Mesenchymal stem cell (in vitro differentiated cells and primary cell): ENCODE results near the gene HOXC10. TPM values are rescaled to one million over a fixed set of nuclear protein-coding genes. Genes with fewer than 3 reads are reported as not detected.

Experiments
- DNase-seq: peaks from one replicate; pipeline ENCODE4 v3.0.0-alpha.2; 2013
- H2AFZ ChIP-seq: one replicate; pipeline ENCODE4 v1.6.1; 2013; ENCODE audit warnings: low read depth, mild to moderate bottlenecking, control low read depth, inconsistent platforms, low read length, moderate library complexity
- H2AK5ac ChIP-seq: 2 replicates; pipeline ENCODE4 v1.6.1; 2013; ENCODE audit warnings: low read length, moderate library complexity, mild to moderate bottlenecking, inconsistent platforms; ENCODE audit not compliant: severe bottlenecking
- H2BK120ac ChIP-seq: one replicate; pipeline ENCODE4 v1.6.1; 2013; ENCODE audit warnings: low read depth, mild to moderate bottlenecking, inconsistent platforms, low read length, moderate library complexity
- H2BK12ac ChIP-seq, 2 experiments: one replicate each; pipeline ENCODE4 v1.6.1; 2013; ENCODE audit warnings: inconsistent platforms in 2 of 2, low read length in 2 of 2, mild to moderate bottlenecking in 2 of 2, moderate library complexity in 2 of 2, control low read depth in 1 of 2
- H2BK15ac ChIP-seq: one replicate; pipeline ENCODE4 v1.6.1; 2013; ENCODE audit warnings: mild to moderate bottlenecking, low read depth, inconsistent platforms; ENCODE audit not compliant: poor library complexity, severe bottlenecking
- H2BK5ac ChIP-seq: 2 replicates; pipeline ENCODE4 v1.6.1; 2013; ENCODE audit warnings: low read depth, mild to moderate bottlenecking, low read length, control low read depth, inconsistent platforms; ENCODE audit not compliant: poor library complexity, severe bottlenecking
- H3K14ac ChIP-seq, 2 experiments: one replicate each; pipeline ENCODE4 v1.6.1; 2013; ENCODE audit warnings: inconsistent platforms in 2 of 2, low read length in 2 of 2, control low read depth in 1 of 2, mild to moderate bottlenecking in 1 of 2, moderate library complexity in 1 of 2
- H3K18ac ChIP-seq, 2 experiments: one replicate each; pipeline ENCODE4 v1.6.1; 2013; ENCODE audit warnings: inconsistent platforms in 2 of 2, low read length in 2 of 2, control low read depth in 1 of 2, low read depth in 1 of 2, mild to moderate bottlenecking in 1 of 2
- H3K23ac ChIP-seq, 2 experiments: one replicate each; pipeline ENCODE4 v1.6.1; 2013; ENCODE audit warnings: inconsistent platforms in 2 of 2, low read length in 2 of 2, mild to moderate bottlenecking in 2 of 2, moderate library complexity in 2 of 2, control low read depth in 1 of 2
- H3K27ac ChIP-seq: 2 replicates; pipeline ENCODE4 v1.5.1; 2013; ENCODE audit warnings: mild to moderate bottlenecking, moderate library complexity, low read length, control low read depth, inconsistent platforms; ENCODE audit not compliant: poor library complexity, severe bottlenecking
- H3K27me3 ChIP-seq, 2 experiments: 2 replicates each; pipeline versions ENCODE4 v1.6.1 to v1.7.0; 2013; ENCODE audit warnings: low read length in 2 of 2, mild to moderate bottlenecking in 2 of 2, moderate library complexity in 2 of 2, control low read depth in 1 of 2, inconsistent platforms in 1 of 2; ENCODE audit not compliant: control insufficient read depth in 1 of 2, insufficient read depth in 1 of 2
- H3K36me3 ChIP-seq, 2 experiments: 2 replicates each; pipeline versions ENCODE4 v1.6.1 to v1.7.0; 2013; ENCODE audit warnings: low read length in 2 of 2, control low read depth in 1 of 2, inconsistent platforms in 1 of 2, low read depth in 1 of 2, mild to moderate bottlenecking in 1 of 2; ENCODE audit not compliant: insufficient read depth in 2 of 2, control insufficient read depth in 1 of 2
- H3K4ac ChIP-seq, 2 experiments: one replicate each; pipeline ENCODE4 v1.6.1; 2013; ENCODE audit warnings: inconsistent platforms in 2 of 2, low read length in 2 of 2, mild to moderate bottlenecking in 2 of 2, moderate library complexity in 2 of 2, control low read depth in 1 of 2, low read depth in 1 of 2
- H3K4me1 ChIP-seq: 2 replicates; pipeline ENCODE4 v1.6.1; 2013; ENCODE audit warnings: low read depth, low read length, control low read depth; ENCODE audit not compliant: control insufficient read depth, insufficient read depth
- H3K4me2 ChIP-seq: 2 replicates; pipeline ENCODE4 v1.6.1; 2013; ENCODE audit warnings: low read length, mild to moderate bottlenecking, inconsistent platforms; ENCODE audit not compliant: poor library complexity, severe bottlenecking
- H3K4me3 ChIP-seq, 2 experiments: 2 replicates each; pipeline versions ENCODE4 v1.5.1 to v1.7.0; 2013; ENCODE audit warnings: low read length in 2 of 2, mild to moderate bottlenecking in 2 of 2, control low read depth in 1 of 2, low read depth in 1 of 2; ENCODE audit not compliant: insufficient read depth in 1 of 2
- H3K79me1 ChIP-seq: replicated peaks from 2 replicates; pipeline ENCODE4 v1.6.1; 2013; ENCODE audit warnings: mild to moderate bottlenecking, control low read depth, low read length, inconsistent platforms; ENCODE audit not compliant: poor library complexity, severe bottlenecking
- H3K9ac ChIP-seq: 2 replicates; pipeline ENCODE4 v1.7.0; 2013; ENCODE audit warnings: mild to moderate bottlenecking, low read length, moderate library complexity
- H3K9me3 ChIP-seq: 2 replicates; pipeline ENCODE4 v1.7.0; 2013; ENCODE audit warnings: mild to moderate bottlenecking, low read length; ENCODE audit not compliant: control insufficient read depth
- H4K8ac ChIP-seq: one replicate; pipeline ENCODE4 v1.6.1; 2013; ENCODE audit warnings: inconsistent platforms, mild to moderate bottlenecking, low read length, moderate library complexity
- H4K91ac ChIP-seq: one replicate; pipeline ENCODE4 v1.6.1; 2013; ENCODE audit warnings: mild to moderate bottlenecking, low read length, inconsistent platforms
- WGBS: methylation state at CpG from one replicate; pipeline ENCODE4 v1.1.7; 2013; ENCODE audit warnings: mixed read lengths; 5-methylcytosine and 5-hydroxymethylcytosine counted together
- small RNA-seq: library from polyadenylated mRNA; stranded (forward); fragments of <200 nt; extraction: miRNeasy Mini kit (QIAGEN cat#:217004); gene quantifications from one replicate; pipeline ENCODE3, GENCODE V24; 2013; ENCODE audit warnings: low read depth

HOXC10 gene

DNA sequence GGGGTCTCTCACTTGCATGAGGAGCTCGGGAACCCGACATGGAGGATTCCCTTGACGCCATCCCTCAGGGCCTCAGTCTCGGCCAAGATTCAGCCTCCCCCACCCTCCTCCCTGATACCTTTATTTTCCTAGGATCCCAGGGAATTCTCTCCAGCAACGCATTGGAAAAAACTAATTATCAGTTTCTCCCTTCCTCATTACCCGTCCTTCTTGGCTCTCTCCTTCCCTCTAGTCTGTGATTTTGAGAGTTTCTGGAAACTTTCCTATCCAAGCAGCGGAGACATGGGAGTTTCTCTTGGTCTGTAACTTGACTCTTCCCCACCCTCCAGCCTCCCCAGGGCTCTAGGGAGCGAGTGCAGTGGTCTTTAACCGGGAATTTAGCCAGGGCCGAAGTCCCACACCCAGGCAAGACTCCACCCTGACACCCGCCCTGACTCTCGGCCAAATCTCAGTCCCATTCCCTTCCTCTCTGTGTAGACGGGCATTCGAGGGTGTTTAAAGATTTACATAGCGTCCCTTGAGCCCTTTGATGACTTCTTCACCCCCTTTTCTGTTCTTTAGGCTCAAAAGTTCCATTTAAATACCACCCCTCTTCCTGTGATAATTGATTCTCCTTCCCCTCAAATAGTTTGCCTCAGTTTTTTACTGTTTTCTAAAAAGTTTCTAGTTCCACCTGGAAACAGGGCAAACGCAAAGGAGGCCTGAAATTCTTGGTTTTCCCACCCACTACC, 54.6 kb downstream of the HOXC10 start:
- Histone ChIP-seq H2BK15ac (no peak overlapping the region), H2BK120ac (no peak overlapping the region), H3K14ac (no peak overlapping the region), H3K4me3 (peak overlapping the region in 1 of 2 experiments; percentile 70), H3K79me1 (peaks cover 49% of the 10 kb centered on the region), H4K91ac (no peak overlapping the region), H2AFZ (no peak overlapping the region), H2BK12ac (no peak overlapping the region), H2AK5ac (no peak overlapping the region), H3K36me3 (peaks cover 0 to 10% of the 10 kb centered on the region in 2 experiments), H3K9me3 (no peaks in the 10 kb centered on the region), H3K9ac (peak overlapping the region; percentile 59), H3K27me3 (peaks cover 0 to 9% of the 10 kb centered on the region in 2 experiments), H2BK5ac (no peak overlapping the region), H3K4me2 (no peak overlapping the region), H3K18ac (no peak overlapping the region), H3K4me1 (peaks cover 27% of the 10 kb centered on the region), H3K23ac (no peak overlapping the region), H3K27ac (no peak overlapping the region), H4K8ac (no peak overlapping the region), H3K4ac (no peak overlapping the region)
- 42% methylated on average over 16 of the region's 16 CpGs for whole genome bisulfite sequencing
- DNase-seq = no peak

Small RNA genes within 50 kb of the gene (small RNA-seq; reads per million reads assigned to genes)
- not detected for gene AC012531.3
- gene AC012531.4 = not detected
- not detected for gene HOXC5
- gene MIR196A2 = 67.3 reads per million, percentile 91 among the genes with 10 or more reads in this experiment
- gene MIR615 = 592 reads per million, percentile 96 among the genes with 10 or more reads in this experiment
- not detected for gene RF01905
- not detected for gene RF01906
